Ishikawa (cell line): ENCODE results near the gene UQCC3.

Source experiments
- CEBPB ChIP-seq: IDR thresholded peaks from 2 replicates; pipeline ENCODE4 v1.6.1; 2012
- FOXM1 ChIP-seq: IDR thresholded peaks from 2 replicates; pipeline ENCODE4 v1.6.1; 2012; ENCODE audit warnings: low read depth, borderline replicate concordance
- REST ChIP-seq: IDR thresholded peaks from 2 replicates; pipeline ENCODE4 v1.6.1; 2012; ENCODE audit warnings: low read depth, mild to moderate bottlenecking

- no peak for TF ChIP-seq REST
- no peak for TF ChIP-seq CEBPB
- TF ChIP-seq FOXM1: no peak
Measured at GRCh38 chr11:62666259-62666926, 5.1 kb upstream of the UQCC3 start.
